Measurements from ENCODE around the gene SOX12. TPM values are rescaled to one million over a fixed set of nuclear protein-coding genes. Genes with fewer than 3 reads are reported as not detected.

SOX12 gene
- total RNA-seq: 1 to 10 TPM in 1 of 4 donors, under 1 TPM in 3; 0.15 to 1.4 (median 0.65) TPM

DNA sequence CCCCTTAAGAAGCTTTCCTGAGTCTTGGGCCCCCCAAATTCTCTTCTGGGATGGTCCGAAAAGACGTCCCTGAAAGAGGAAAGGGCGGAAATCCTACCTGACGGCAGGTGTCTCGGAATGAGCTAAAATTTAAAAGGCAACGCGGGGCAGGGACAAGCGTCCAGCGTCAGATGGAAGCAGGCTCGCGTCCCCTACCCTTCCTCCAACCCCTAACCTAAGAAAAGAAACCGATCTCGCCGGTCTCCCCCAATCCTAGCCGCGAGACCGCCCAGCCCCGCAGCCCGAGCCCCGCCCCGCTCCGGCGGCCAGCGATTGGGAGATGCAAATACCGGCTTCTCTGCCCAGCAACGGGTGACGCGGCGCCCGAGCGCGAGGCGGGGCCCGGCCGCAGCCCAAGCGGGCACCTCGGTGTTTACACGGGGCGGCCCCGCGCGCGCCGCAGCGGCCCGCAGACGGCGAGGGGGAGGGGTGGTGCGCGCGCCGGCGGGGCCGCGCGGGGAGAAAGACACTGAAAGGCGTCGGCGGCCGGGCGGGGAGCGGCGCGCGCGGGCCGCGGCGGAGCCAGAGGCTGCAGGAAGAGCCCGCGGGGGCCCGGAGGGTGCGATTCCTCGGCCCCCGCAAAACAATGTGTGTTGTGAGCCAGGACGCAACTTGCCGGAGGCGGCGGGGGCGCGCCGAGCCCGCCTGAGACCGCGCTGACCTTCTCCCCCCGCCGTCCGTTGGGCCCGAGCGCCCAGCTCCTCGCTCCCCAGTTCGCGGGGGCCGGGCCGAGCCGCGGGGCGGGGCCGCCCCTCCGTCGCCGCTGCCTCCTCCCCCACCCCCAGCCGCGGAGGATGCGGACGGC lies at the start of gene SOX12:
Gene SOX12 (plus strand): TSS at position 508 of the 844 bp plus-strand sequence. CDS start 373 bp downstream, outside the sequence.
- no peaks in the 10 kb centered on the region for H3K9me3 ChIP-seq
- H3K27ac ChIP-seq: peak within 1 kb of the TSS; percentile 80 to 93 (median 86)
- DNase-seq: peak; percentile 91 to 92
- H3K4me1 ChIP-seq: peaks cover 5% of the 10 kb centered on the region in 2 donors
- peak; percentile 65 to 77 for TF ChIP-seq POLR2A (IDR thresholded peaks at IDR 0.05)
- TF ChIP-seq, protein P1, sequence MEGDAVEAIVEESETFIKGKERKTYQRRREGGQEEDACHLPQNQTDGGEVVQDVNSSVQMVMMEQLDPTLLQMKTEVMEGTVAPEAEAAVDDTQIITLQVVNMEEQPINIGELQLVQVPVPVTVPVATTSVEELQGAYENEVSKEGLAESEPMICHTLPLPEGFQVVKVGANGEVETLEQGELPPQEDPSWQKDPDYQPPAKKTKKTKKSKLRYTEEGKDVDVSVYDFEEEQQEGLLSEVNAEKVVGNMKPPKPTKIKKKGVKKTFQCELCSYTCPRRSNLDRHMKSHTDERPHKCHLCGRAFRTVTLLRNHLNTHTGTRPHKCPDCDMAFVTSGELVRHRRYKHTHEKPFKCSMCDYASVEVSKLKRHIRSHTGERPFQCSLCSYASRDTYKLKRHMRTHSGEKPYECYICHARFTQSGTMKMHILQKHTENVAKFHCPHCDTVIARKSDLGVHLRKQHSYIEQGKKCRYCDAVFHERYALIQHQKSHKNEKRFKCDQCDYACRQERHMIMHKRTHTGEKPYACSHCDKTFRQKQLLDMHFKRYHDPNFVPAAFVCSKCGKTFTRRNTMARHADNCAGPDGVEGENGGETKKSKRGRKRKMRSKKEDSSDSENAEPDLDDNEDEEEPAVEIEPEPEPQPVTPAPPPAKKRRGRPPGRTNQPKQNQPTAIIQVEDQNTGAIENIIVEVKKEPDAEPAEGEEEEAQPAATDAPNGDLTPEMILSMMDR (IDR thresholded peaks at IDR 0.05 in 4 of 5, conservative IDR thresholded peaks at IDR 0.05 in 1 of 5): no peak
- peaks cover 0 to 7% (median 2%) of the 10 kb centered on the region in 3 donors for H3K27me3 ChIP-seq
- intact Hi-C loops (cut with DNase I; ENCODE audit: low total_unique reads): loop anchor here (5.0 to 10.0 kb wide), 2 partner anchors 118 to 800 kb away; no protein-coding TSS in a partner anchor
- in situ Hi-C loops (cut with MboI; ENCODE audit: low sequenced_read_pairs in 4 of 4): no loop called here
- peak within 1 kb of the TSS; percentile 67 to 73 (median 70) for H3K4me3 ChIP-seq
- H3K36me3 ChIP-seq: no peaks in the 10 kb centered on the region
- peak; percentile 79 to 83 for ATAC-seq

DNA sequence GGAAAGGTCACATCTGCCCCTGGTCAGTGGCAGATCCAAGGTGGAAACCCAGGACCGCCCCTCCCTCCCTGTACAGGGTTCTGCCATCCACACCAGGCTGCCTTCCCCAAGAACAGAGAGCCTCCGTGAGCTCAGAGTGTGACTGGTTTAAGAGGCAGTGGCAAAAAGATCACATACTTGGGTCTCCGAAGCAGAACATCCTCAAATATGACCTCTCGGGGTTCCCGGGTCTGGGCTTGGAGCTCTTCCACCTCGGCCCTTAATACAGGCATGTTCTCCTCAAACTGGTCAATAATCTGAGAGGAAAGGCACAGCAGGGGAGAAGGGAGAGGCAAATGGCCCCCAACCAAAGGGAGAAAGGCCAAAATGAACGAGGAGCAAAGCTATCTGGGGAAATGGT lies 49.6 kb upstream of the SOX12 start:
- in situ Hi-C loops (cut with MboI; ENCODE audit: low sequenced_read_pairs in 4 of 4) (no loop called here), intact Hi-C loops (cut with DNase I; ENCODE audit: low total_unique reads) (no loop called here)
- Histone ChIP-seq H3K27ac (no peak overlapping the region), H3K4me3 (no peak overlapping the region), H3K36me3 (peaks cover 0 to 12% of the 10 kb centered on the region in 2 donors), H3K27me3 (no peaks in the 10 kb centered on the region), H3K4me1 (no peaks in the 10 kb centered on the region), H3K9me3 (no peaks in the 10 kb centered on the region)
- no peak for ATAC-seq
- TF ChIP-seq POLR2A (IDR thresholded peaks at IDR 0.05): no peak
- TF ChIP-seq, protein P1 (IDR thresholded peaks at IDR 0.05 in 4 of 5, conservative IDR thresholded peaks at IDR 0.05 in 1 of 5): no peak
- DNase-seq: no peak

DNA sequence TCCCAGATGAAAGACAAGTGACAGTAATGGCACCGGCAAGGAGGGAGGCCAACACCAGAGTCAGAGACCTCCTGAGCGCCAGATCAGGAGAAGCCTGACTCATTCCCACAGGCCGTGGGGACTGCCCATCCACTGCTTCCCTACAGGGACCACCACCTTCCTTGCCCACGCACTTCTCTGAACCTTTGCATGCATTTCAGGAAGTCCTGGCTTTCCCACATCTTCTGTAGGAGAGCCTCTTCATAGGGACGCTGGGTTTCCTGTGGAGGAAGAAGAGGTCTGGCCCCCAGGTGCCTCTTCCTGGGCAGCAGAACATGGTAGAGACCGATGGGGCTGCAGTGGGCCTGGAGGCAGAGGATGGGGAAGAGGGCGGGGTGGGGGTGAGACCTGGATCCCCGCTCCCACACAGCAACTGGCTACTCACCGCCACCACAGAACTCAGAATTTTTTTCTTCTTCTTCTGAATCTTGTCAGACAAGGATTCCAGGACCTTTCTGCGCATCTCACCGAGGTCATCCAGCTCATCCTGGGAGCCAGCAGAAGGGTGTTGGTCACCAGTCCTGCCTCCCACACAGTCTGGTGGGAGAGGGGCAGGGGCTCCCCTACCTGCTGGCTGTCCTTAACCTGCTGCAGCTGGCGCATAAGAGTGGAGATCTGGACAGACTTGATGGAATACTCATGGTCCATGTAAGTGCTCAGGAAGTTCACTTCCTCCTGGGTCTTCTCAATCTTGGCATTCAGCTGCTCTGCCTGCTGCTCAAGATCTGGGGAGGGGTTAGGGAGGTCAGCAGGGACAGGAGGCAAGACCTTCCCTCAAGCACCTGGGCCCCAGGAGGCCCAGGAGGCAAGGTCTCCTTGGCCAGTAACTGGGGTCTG lies 48.5 kb upstream of the SOX12 start:
- Histone ChIP-seq H3K4me3 (no peak overlapping the region), H3K36me3 (peaks cover 0 to 12% of the 10 kb centered on the region in 2 donors), H3K27me3 (no peaks in the 10 kb centered on the region), H3K4me1 (no peaks in the 10 kb centered on the region), H3K9me3 (no peaks in the 10 kb centered on the region), H3K27ac (no peak overlapping the region)
- intact Hi-C loops (cut with DNase I; ENCODE audit: low total_unique reads) (no loop called here), in situ Hi-C loops (cut with MboI; ENCODE audit: low sequenced_read_pairs in 4 of 4) (no loop called here)
- ATAC-seq (no peak), DNase-seq (no peak)
- TF ChIP-seq, protein P1 (IDR thresholded peaks at IDR 0.05 in 4 of 5, conservative IDR thresholded peaks at IDR 0.05 in 1 of 5): no peak
- no peak for TF ChIP-seq POLR2A (IDR thresholded peaks at IDR 0.05)

DNA sequence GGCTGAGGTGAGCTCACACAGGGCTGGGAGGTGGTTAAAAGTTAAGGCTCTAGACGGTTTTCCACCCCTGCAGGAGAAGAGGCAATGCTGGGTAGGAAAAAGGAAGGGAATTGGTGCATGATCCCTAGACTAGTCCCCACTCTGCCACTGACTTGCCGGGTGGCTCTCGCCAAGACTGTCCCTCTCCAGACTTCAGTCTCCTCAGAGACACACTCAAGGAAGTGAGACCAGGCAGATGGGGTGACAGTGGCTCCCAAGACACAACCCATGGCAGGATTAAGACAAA lies 47.9 kb upstream of the SOX12 start:
- in situ Hi-C loops (cut with MboI; ENCODE audit: low sequenced_read_pairs in 4 of 4) (no loop called here), intact Hi-C loops (cut with DNase I; ENCODE audit: low total_unique reads) (no loop called here)
- H3K27ac ChIP-seq: no peak overlapping the region
- ATAC-seq: no peak
- TF ChIP-seq POLR2A (IDR thresholded peaks at IDR 0.05): no peak
- TF ChIP-seq, protein P1 (IDR thresholded peaks at IDR 0.05 in 4 of 5, conservative IDR thresholded peaks at IDR 0.05 in 1 of 5): no peak
- H3K36me3 ChIP-seq: peaks cover 0 to 12% of the 10 kb centered on the region in 2 donors
- H3K4me3 ChIP-seq: no peak overlapping the region
- no peaks in the 10 kb centered on the region for H3K4me1 ChIP-seq
- H3K27me3 ChIP-seq: no peaks in the 10 kb centered on the region
- no peak for DNase-seq
- H3K9me3 ChIP-seq: no peaks in the 10 kb centered on the region
